Measurements from ENCODE around the gene SMG6.

Gene SMG6

GRCh38 chr17:2093349-2093748 lies 210.2 kb downstream of the SMG6 start:
- no peak for DNase-seq

- no peak for DNase-seq
Observed at GRCh38 chr17:2092253-2092652, 211.3 kb downstream of the SMG6 start.

- no peak for DNase-seq
Observed at GRCh38 chr17:2090804-2091534, 212.6 kb downstream of the SMG6 start.

- no peak for DNase-seq
Observed at GRCh38 chr17:2090210-2090641, 213.4 kb downstream of the SMG6 start.

- no peak for DNase-seq
Observed at GRCh38 chr17:2089021-2089422, 214.6 kb downstream of the SMG6 start.

GRCh38 chr17:2087597-2088211 lies 215.9 kb downstream of the SMG6 start:
- peak; percentile 41 for DNase-seq

GRCh38 chr17:2086306-2086705 lies 217.3 kb downstream of the SMG6 start:
- DNase-seq: no peak

GRCh38 chr17:2085648-2085949 lies 218.0 kb downstream of the SMG6 start:
- DNase-seq: no peak

GRCh38 chr17:2084766-2085647 lies 218.6 kb downstream of the SMG6 start:
- no peak for DNase-seq

- no peak for DNase-seq
Observed at GRCh38 chr17:2084036-2084765, 219.4 kb downstream of the SMG6 start.

- DNase-seq: no peak
Observed at GRCh38 chr17:2083613-2084035, 220.0 kb downstream of the SMG6 start.

- DNase-seq: no peak
Observed at GRCh38 chr17:2082003-2082781, 221.4 kb downstream of the SMG6 start.

- DNase-seq: no peak
Observed at GRCh38 chr17:2081564-2081963, 222.0 kb downstream of the SMG6 start.

GRCh38 chr17:2077040-2077439 lies 226.5 kb downstream of the SMG6 start:
- DNase-seq: no peak

- DNase-seq: no peak
Observed at GRCh38 chr17:2076087-2076984, 227.2 kb downstream of the SMG6 start.

- DNase-seq: no peak
Observed at GRCh38 chr17:2075336-2076086, 228.1 kb downstream of the SMG6 start.

GRCh38 chr17:2074919-2075318 lies 228.7 kb downstream of the SMG6 start:
- DNase-seq: no peak

GRCh38 chr17:2071455-2072281 lies 231.9 kb downstream of the SMG6 start:
- DNase-seq: no peak

- DNase-seq: no peak
Observed at GRCh38 chr17:2071024-2071385, 232.6 kb downstream of the SMG6 start.
